HCT116 (cell line): ENCODE data around the gene PIEZO2. TPM values are rescaled to one million over a fixed set of nuclear protein-coding genes. Genes with fewer than 3 reads are reported as not detected.

Source experiments
- ATAC-seq: fragments of 200-7000 bp; cut with Tn5 transposase; 2 replicates; pipeline ENCODE4 v1.9.1; 2020; ENCODE audit warnings: mild to moderate bottlenecking, moderate library complexity
- BruUV-seq: library from RNA; stranded (reverse); fragments of 400-500 nt; replicated peaks from 2 replicates; lab custom pipeline; 2021; lab: Mats Ljungman, UMichigan
- CTCF ChIA-PET: fragments of 300-600 bp; sonication (Branson Sonifier 250); formaldehyde crosslinking; loops from one replicate; lab custom pipeline; 2021; ENCODE audit warnings: antibody characterized with exemption; lab: Charles Lee
- POLR2A ChIA-PET: fragments of 300-600, 350-600 bp; sonication (Branson Sonifier 250); formaldehyde crosslinking; loops from one replicate; lab custom pipeline; 2021; ENCODE audit warnings: antibody characterized with exemption; lab: Charles Lee
- RAD21 ChIA-PET, 2 experiments: fragments of 300-600 bp; sonication (Branson Sonifier 250); formaldehyde crosslinking; loops; one replicate each; lab custom pipeline; 2023; ENCODE audit warnings: low total read pairs in 2 of 2; ENCODE audit not compliant: uncharacterized antibody in 2 of 2, unreplicated experiment in 2 of 2, low non-redundant PET in 1 of 2; lab: Charles Lee
- DNase-seq: peaks from one replicate; pipeline ENCODE4 v3.0.0-alpha.2; 2010; ENCODE audit warnings: low read depth, low spot score
- H2AFZ ChIP-seq: fragments of 200-600 bp; shearing (Covaris generic), sonication (generic); 2 replicates; pipeline ENCODE4 v1.6.1; 2017; ENCODE audit warnings: low read depth, mixed run types, mixed read lengths, antibody characterized with exemption, low read length; ENCODE audit not compliant: poor library complexity, severe bottlenecking
- H3K27ac ChIP-seq: 2 replicates; pipeline ENCODE4 v1.5.1; 2012; ENCODE audit warnings: low read depth, low read length
- H3K27me3 ChIP-seq: fragments of 200-600 bp; sonication (generic); 2 replicates; pipeline ENCODE4 v1.6.1; 2016; ENCODE audit warnings: mixed run types, low read length, mixed read lengths; ENCODE audit not compliant: insufficient read depth
- H3K36me3 ChIP-seq, 2 experiments: fragments of 200-500 bp in 1 of 2; fragments of 200-600 bp in 1 of 2; sonication (Bioruptor generic) in 1 of 2; sonication (generic) in 1 of 2; 2 replicates each; pipeline versions ENCODE4 v1.5.1 to v1.6.1; 2014 to 2016; ENCODE audit warnings: low read length in 2 of 2, inconsistent platforms in 1 of 2, mixed read lengths in 1 of 2, mixed run types in 1 of 2; ENCODE audit not compliant: insufficient read depth in 2 of 2, control insufficient read depth in 1 of 2
- H3K4me1 ChIP-seq, 2 experiments: fragments of 200-600 bp in 1 of 2; sonication (generic) in 1 of 2; 2 replicates each; pipeline versions ENCODE4 v1.5.1 to v1.6.1; 2012 to 2017; ENCODE audit warnings: low read length in 2 of 2, inconsistent platforms in 1 of 2, mild to moderate bottlenecking in 1 of 2, mixed read lengths in 1 of 2, mixed run types in 1 of 2, moderate library complexity in 1 of 2; ENCODE audit not compliant: insufficient read depth in 2 of 2, control insufficient read depth in 1 of 2
- H3K4me2 ChIP-seq: fragments of 200-600 bp; sonication (generic); 2 replicates; pipeline ENCODE4 v1.6.1; 2017; ENCODE audit warnings: mixed run types, low read length, mixed read lengths
- H3K4me3 ChIP-seq, 2 experiments: fragments of 200-600 bp in 1 of 2; sonication (generic) in 1 of 2; replicated peaks in 1 of 2; 2 replicates each; pipeline ENCODE4 v1.5.1; 2011 to 2016; ENCODE audit warnings: low read length in 2 of 2, control low read depth in 1 of 2, low read depth in 1 of 2, mild to moderate bottlenecking in 1 of 2, mixed read lengths in 1 of 2, mixed run types in 1 of 2
- H3K79me2 ChIP-seq: fragments of 200-600 bp; sonication (generic); 2 replicates; pipeline ENCODE4 v1.6.1; 2017; ENCODE audit warnings: mild to moderate bottlenecking, mixed run types, low read length, moderate library complexity, mixed read lengths; ENCODE audit not compliant: insufficient read depth
- H3K9ac ChIP-seq: fragments of 200-600 bp; sonication (generic); 2 replicates; pipeline ENCODE4 v1.6.1; 2016; ENCODE audit warnings: low read length, mixed read lengths
- H3K9me2 ChIP-seq: fragments of 200-600 bp; sonication (generic), shearing (Covaris generic); 2 replicates; pipeline ENCODE4 v1.6.1; 2017; ENCODE audit warnings: mixed run types, mild to moderate bottlenecking, moderate library complexity; ENCODE audit not compliant: insufficient read depth
- H3K9me3 ChIP-seq, 2 experiments: fragments of 200-500 bp in 1 of 2; fragments of 200-600 bp in 1 of 2; sonication (Bioruptor generic) in 1 of 2; sonication (generic) in 1 of 2; 2 replicates each; pipeline ENCODE4 v1.6.1; 2014 to 2017; ENCODE audit warnings: low read length in 2 of 2, mixed read lengths in 2 of 2, inconsistent platforms in 1 of 2, low read depth in 1 of 2, mild to moderate bottlenecking in 1 of 2, mixed run types in 1 of 2, moderate library complexity in 1 of 2; ENCODE audit not compliant: control insufficient read depth in 1 of 2, insufficient read depth in 1 of 2
- H4K20me1 ChIP-seq: fragments of 200-600 bp; sonication (generic), shearing (Covaris generic); 2 replicates; pipeline ENCODE4 v1.6.1; 2017; ENCODE audit warnings: mixed run types, mild to moderate bottlenecking, moderate library complexity; ENCODE audit not compliant: insufficient read depth
- EZH2 ChIP-seq: fragments of 200-600 bp; sonication (generic); IDR thresholded peaks from 2 replicates; pipeline ENCODE4 v1.6.1; 2017; ENCODE audit warnings: antibody characterized with exemption, mixed run types
- POLR2A ChIP-seq: IDR thresholded peaks from 2 replicates; pipeline ENCODE4 v1.7.0; 2011; ENCODE audit warnings: borderline replicate concordance; ENCODE audit not compliant: insufficient read depth, insufficient read length; ENCODE audit errors: extremely low read depth
- POLR2AphosphoS5 ChIP-seq: IDR thresholded peaks from 2 replicates; pipeline ENCODE4 v1.6.1; 2011; ENCODE audit warnings: mild to moderate bottlenecking, low read depth, low read length, moderate library complexity
- TCF7L2 ChIP-seq: IDR thresholded peaks from 2 replicates; pipeline ENCODE4 v1.7.0; 2011; ENCODE audit warnings: borderline replicate concordance, inconsistent platforms; ENCODE audit not compliant: insufficient read depth, insufficient read length; ENCODE audit errors: extremely low read depth
- ZFX ChIP-seq: fragments of 450-650 bp; IDR thresholded peaks from 2 replicates; pipeline ENCODE4 v1.6.1; 2017
- intact Hi-C: fragments of 100-400 bp; cut with micrococcal nuclease; formaldehyde crosslinking; loops from 2 replicates; pipeline ENCODE4 v1.10.0; 2022
- total RNA-seq: library from RNA; stranded (reverse); gene quantifications from one replicate; pipeline ENCODE4 v1.2.1, GENCODE V29; 2021; ENCODE audit not compliant: unreplicated experiment
- TF ChIP-seq, protein P1 (sequence below): IDR thresholded peaks from 2 replicates; pipeline ENCODE4 v1.6.1; 2012
- TF ChIP-seq, protein P2 (sequence below): IDR thresholded peaks from 2 replicates; pipeline ENCODE4 v1.6.1; 2011; ENCODE audit warnings: mild to moderate bottlenecking, low read length, moderate library complexity; ENCODE audit not compliant: insufficient replicate concordance; ENCODE audit errors: extremely low read depth

The PIEZO2 gene
- total RNA-seq, 1 experiment from 2014 or later, result 0.34 TPM

DNA sequence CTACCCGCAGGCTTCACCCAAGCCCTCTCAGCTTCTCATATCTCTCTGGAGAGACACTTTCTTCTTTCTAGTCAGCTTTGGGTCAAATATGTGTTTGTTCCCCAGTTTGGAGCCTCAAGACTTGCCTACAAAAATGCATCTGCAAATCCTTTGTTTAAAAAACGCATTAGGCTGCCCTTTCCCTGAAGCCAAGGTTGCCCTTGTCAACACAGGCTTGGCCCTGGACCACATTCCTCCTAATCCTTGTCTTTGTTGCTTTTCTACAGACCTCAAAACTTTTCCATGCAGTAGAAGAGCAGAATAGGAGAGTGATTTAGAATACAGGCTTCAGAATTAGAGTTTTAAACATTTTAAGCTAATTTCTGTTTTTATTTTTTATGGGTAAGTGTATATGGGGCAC lies 315.7 kb downstream of the PIEZO2 start:
- TF ChIP-seq POLR2A, result no peak
- no peak for DNase-seq
- ChIA-PET RAD21 (no interaction called here), CTCF (no interaction called here), POLR2A (no interaction called here)
- H3K9me3 ChIP-seq, result no peaks in the 10 kb centered on the region
- intact Hi-C loops, result no loop called here
- H2AFZ ChIP-seq, result no peak overlapping the region
- no peaks in the 10 kb centered on the region for H4K20me1 ChIP-seq
- no peaks in the 10 kb centered on the region for H3K79me2 ChIP-seq
- no peak overlapping the region for H3K4me3 ChIP-seq
- no peaks in the 10 kb centered on the region for H3K4me1 ChIP-seq
- BruUV-seq, result no TSS peak
- no peaks in the 10 kb centered on the region for H3K36me3 ChIP-seq
- H3K9me2 ChIP-seq, result no peaks in the 10 kb centered on the region
- ATAC-seq, result no peak
- no peak overlapping the region for H3K4me2 ChIP-seq
- peaks cover 32% of the 10 kb centered on the region; the same call in 1 of the 2 replicates for H3K27me3 ChIP-seq
- no peak overlapping the region for H3K9ac ChIP-seq
- H3K27ac ChIP-seq, result no peak overlapping the region

DNA sequence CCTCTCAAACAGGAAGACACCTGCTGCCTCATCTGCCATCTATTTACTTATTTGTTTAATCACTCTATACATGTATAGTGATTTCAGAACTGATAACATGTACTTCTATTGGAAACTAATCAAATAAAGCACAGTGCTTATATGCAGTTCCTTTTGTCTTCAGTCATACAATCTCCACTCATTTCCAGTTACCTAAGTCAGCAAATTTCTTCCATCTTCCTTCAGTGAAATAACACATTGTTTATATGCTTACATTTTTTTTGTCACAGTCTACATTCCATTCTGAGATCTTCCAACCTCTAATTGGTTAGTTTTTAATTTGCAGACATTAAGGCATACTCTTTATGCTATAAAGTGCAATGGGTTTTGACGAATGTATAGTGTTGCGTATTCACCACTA lies 323.0 kb downstream of the PIEZO2 start:
- POLR2A ChIA-PET, result no interaction called here
- H3K27me3 ChIP-seq, result peaks cover 23% of the 10 kb centered on the region
- BruUV-seq, result no TSS peak
- no peaks in the 10 kb centered on the region for H3K79me2 ChIP-seq
- no peaks in the 10 kb centered on the region for H3K36me3 ChIP-seq
- H2AFZ ChIP-seq, result no peak overlapping the region
- no peak for TF ChIP-seq ZFX
- H3K27ac ChIP-seq, result no peak overlapping the region
- no peaks in the 10 kb centered on the region for H3K9me3 ChIP-seq
- H3K4me3 ChIP-seq, result no peak overlapping the region
- RAD21 ChIA-PET, result no interaction called here
- intact Hi-C loops, result no loop called here
- H3K9ac ChIP-seq, result no peak overlapping the region
- H3K9me2 ChIP-seq, result no peaks in the 10 kb centered on the region
- CTCF ChIA-PET, result no interaction called here
- no peaks in the 10 kb centered on the region for H4K20me1 ChIP-seq
- DNase-seq (no peak), ATAC-seq (no peak)
- no peaks in the 10 kb centered on the region for H3K4me1 ChIP-seq
- no peak overlapping the region for H3K4me2 ChIP-seq

DNA sequence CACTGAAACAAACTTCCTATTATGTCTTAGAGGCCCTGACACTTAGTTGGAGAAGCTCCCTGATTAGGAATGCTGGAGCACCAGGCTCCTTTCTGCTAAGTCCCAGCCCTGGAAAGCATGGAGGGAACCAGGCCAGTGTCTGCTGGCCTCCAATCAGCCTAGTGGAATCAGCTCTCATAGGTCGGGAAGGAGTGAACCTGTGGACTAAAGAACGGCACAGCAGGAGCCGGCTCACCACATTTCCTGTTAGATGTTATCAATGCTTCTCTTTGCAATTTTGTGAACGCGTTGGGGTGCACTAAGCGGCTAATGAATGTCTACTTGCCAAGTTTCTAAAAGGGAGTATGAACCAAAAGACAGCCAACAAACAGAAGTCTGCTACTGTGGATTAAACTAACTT lies 326.9 kb downstream of the PIEZO2 start:
- ChIA-PET CTCF (no interaction called here), RAD21 (no interaction called here), POLR2A (no interaction called here)
- DNase-seq (no peak), ATAC-seq (no peak)
- intact Hi-C loops, result no loop called here
- H3K9ac ChIP-seq, result no peak overlapping the region
- no peaks in the 10 kb centered on the region for H3K4me1 ChIP-seq
- H3K9me3 ChIP-seq, result no peaks in the 10 kb centered on the region
- H3K9me2 ChIP-seq, result no peaks in the 10 kb centered on the region
- TF ChIP-seq TCF7L2 (no peak), EZH2 (0 out of 2 replicates have a peak, but pooled peaks have one; percentile 44), POLR2AphosphoS5 (no peak)
- TF ChIP-seq, protein P1, sequence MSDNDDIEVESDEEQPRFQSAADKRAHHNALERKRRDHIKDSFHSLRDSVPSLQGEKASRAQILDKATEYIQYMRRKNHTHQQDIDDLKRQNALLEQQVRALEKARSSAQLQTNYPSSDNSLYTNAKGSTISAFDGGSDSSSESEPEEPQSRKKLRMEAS, result no peak
- TF ChIP-seq, protein P2, sequence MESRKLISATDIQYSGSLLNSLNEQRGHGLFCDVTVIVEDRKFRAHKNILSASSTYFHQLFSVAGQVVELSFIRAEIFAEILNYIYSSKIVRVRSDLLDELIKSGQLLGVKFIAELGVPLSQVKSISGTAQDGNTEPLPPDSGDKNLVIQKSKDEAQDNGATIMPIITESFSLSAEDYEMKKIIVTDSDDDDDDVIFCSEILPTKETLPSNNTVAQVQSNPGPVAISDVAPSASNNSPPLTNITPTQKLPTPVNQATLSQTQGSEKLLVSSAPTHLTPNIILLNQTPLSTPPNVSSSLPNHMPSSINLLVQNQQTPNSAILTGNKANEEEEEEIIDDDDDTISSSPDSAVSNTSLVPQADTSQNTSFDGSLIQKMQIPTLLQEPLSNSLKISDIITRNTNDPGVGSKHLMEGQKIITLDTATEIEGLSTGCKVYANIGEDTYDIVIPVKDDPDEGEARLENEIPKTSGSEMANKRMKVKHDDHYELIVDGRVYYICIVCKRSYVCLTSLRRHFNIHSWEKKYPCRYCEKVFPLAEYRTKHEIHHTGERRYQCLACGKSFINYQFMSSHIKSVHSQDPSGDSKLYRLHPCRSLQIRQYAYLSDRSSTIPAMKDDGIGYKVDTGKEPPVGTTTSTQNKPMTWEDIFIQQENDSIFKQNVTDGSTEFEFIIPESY, result no peak
- H3K4me3 ChIP-seq, result no peak overlapping the region
- no peaks in the 10 kb centered on the region for H3K79me2 ChIP-seq
- H2AFZ ChIP-seq, result no peak overlapping the region
- H3K27ac ChIP-seq, result no peak overlapping the region
- H4K20me1 ChIP-seq, result no peaks in the 10 kb centered on the region; the same call in 1 of the 2 replicates
- no peaks in the 10 kb centered on the region for H3K36me3 ChIP-seq
- H3K4me2 ChIP-seq, result no peak overlapping the region
- no TSS peak for BruUV-seq
- H3K27me3 ChIP-seq, result peaks cover 39% of the 10 kb centered on the region
